HL-60 (cell line): ENCODE measurements around the gene ZNRF1.

Experiments
- DNase-seq, 2 experiments: peaks; one replicate each; pipeline ENCODE4 v3.0.0-alpha.2; 2010 to 2020; ENCODE audit warnings: low read depth in 1 of 2, low spot score in 1 of 2
- H3K27ac ChIP-seq: fragments of 250-450 bp; sonication (Bioruptor Pico); replicated peaks from 2 replicates; pipeline ENCODE4 v1.5.1; 2020; ENCODE audit warnings: mild to moderate bottlenecking, moderate library complexity
- H3K27me3 ChIP-seq: fragments of 250-450 bp; sonication (Bioruptor Pico); 2 replicates; pipeline ENCODE4 v1.5.1; 2021; ENCODE audit warnings: mild to moderate bottlenecking, moderate library complexity; ENCODE audit not compliant: insufficient read depth, poor library complexity, severe bottlenecking
- H3K4me3 ChIP-seq: replicated peaks from 2 replicates; pipeline ENCODE4 v1.5.1; 2011; ENCODE audit warnings: mild to moderate bottlenecking, control low read depth, low read length; ENCODE audit not compliant: insufficient read depth
- CTCF ChIP-seq: IDR thresholded peaks from one replicate; pipeline ENCODE4 v1.5.1; 2011; ENCODE audit warnings: low read length, control low read depth, inconsistent platforms; ENCODE audit not compliant: insufficient read depth
- GABPA ChIP-seq: IDR thresholded peaks from 2 replicates; pipeline ENCODE4 v1.6.1; 2012; ENCODE audit warnings: low read depth
- POLR2AphosphoS5 ChIP-seq: IDR thresholded peaks from 2 replicates; pipeline ENCODE4 v1.6.1; 2012; ENCODE audit warnings: low read depth
- SPI1 ChIP-seq: IDR thresholded peaks from 2 replicates; pipeline ENCODE4 v1.6.1; 2012; ENCODE audit warnings: low read depth, mild to moderate bottlenecking, borderline replicate concordance
- TF ChIP-seq, protein P1 (sequence below): IDR thresholded peaks from 2 replicates; pipeline ENCODE4 v1.6.1; 2012; ENCODE audit warnings: low read depth; ENCODE audit not compliant: insufficient replicate concordance

Gene ZNRF1

DNA sequence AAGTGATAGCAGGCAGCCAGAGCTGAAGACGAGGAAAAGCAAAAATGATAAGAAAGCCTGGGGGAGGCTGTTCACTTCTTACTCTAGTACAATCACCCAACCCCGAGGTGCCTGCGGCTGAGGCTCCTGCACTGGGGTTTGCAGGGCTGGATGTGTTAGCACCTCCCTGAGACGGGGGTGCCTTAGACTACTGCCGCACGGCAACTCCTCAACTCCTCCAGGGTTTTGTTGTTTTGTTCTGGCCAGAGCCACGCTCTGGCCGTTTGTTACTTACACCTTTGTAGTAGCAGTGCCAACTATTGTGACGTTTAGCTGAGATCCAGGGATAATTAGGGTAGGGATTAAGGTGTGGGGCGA, 66.3 kb downstream of the ZNRF1 start:
- H3K27ac ChIP-seq = peak overlapping the region; percentile 96
- peak in 1 of 2 experiments; percentile 76 for DNase-seq
- H3K4me3 ChIP-seq = no peak overlapping the region
- H3K27me3 ChIP-seq = no peaks in the 10 kb centered on the region
- TF ChIP-seq GABPA (no peak), CTCF (no peak), SPI1 (no peak)

DNA sequence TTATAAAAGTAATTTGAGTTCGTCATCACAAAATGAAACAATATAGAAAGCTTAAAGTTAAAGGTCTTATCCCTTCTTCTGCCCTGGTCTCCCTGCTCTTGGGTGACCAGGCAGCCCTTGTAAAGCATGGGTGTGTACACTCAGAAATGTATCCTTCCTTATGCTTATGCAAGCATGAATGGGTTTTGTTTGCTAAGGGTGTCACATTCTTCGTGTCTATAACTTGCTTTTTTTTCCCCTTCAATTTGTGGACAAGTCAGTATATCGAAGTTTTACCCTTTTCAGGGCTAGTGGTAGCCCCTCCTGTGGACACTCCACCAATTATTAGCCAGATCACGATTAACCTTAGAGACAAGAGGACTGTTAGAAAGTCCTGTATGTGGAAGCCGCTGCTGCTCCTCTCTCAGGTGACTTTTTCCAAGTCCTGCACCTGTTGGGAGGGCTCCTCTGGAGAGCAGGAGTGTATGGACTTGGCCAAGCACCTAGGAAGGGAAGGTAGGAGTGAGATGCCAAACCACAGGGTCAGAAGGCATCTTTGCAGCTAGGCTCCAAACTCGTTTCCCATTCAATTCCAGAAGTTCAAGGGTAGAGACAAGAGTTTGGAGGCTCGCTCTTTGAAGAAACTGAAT, 66.8 kb downstream of the ZNRF1 start:
- no peak for DNase-seq
- H3K27me3 ChIP-seq = no peaks in the 10 kb centered on the region
- H3K4me3 ChIP-seq = no peak overlapping the region
- H3K27ac ChIP-seq = peak overlapping the region; percentile 96
- TF ChIP-seq GABPA = no peak
- TF ChIP-seq, protein P1, sequence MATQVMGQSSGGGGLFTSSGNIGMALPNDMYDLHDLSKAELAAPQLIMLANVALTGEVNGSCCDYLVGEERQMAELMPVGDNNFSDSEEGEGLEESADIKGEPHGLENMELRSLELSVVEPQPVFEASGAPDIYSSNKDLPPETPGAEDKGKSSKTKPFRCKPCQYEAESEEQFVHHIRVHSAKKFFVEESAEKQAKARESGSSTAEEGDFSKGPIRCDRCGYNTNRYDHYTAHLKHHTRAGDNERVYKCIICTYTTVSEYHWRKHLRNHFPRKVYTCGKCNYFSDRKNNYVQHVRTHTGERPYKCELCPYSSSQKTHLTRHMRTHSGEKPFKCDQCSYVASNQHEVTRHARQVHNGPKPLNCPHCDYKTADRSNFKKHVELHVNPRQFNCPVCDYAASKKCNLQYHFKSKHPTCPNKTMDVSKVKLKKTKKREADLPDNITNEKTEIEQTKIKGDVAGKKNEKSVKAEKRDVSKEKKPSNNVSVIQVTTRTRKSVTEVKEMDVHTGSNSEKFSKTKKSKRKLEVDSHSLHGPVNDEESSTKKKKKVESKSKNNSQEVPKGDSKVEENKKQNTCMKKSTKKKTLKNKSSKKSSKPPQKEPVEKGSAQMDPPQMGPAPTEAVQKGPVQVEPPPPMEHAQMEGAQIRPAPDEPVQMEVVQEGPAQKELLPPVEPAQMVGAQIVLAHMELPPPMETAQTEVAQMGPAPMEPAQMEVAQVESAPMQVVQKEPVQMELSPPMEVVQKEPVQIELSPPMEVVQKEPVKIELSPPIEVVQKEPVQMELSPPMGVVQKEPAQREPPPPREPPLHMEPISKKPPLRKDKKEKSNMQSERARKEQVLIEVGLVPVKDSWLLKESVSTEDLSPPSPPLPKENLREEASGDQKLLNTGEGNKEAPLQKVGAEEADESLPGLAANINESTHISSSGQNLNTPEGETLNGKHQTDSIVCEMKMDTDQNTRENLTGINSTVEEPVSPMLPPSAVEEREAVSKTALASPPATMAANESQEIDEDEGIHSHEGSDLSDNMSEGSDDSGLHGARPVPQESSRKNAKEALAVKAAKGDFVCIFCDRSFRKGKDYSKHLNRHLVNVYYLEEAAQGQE = no peak
- TF ChIP-seq SPI1 = no peak
- TF ChIP-seq POLR2AphosphoS5 = no peak
- no peak for TF ChIP-seq CTCF

DNA sequence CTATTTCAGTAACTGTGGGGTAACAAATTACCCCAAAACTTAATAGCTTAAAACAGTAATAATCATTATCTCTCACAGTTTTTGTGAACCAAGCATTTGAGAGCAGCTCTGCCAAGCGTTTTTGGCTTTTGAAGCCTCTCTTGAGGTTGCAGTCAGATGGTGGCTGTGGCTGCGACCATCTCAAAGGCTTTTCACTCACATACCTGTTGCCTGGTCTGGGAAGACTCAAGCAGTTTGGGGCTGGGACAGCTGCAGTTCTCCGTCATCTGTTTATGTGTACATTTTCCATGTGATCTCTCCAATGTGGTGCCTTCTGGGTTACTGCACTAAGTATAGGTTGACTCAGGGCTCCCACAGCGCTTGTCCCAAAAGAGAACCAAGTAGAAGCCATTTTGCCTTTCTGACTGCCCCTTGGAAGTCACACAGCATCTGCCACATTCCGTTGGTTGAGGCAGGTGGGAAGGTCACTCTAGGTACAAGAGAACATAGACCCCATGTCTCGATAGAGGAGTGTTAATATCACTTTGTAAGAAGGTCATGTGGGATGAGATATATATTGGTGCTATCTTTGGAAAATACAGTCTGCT, 68.1 kb downstream of the ZNRF1 start:
- Histone ChIP-seq H3K4me3 (no peak overlapping the region), H3K27me3 (no peaks in the 10 kb centered on the region), H3K27ac (peak overlapping the region; percentile 96)
- TF ChIP-seq, protein P1 = no peak
- TF ChIP-seq CTCF = no peak
- TF ChIP-seq SPI1 = no peak
- no peak for TF ChIP-seq POLR2AphosphoS5
- no peak for TF ChIP-seq GABPA
- no peak for DNase-seq
